A549 (cell line): ENCODE measurements around the gene SELENOO. TPM values are rescaled to one million over a fixed set of nuclear protein-coding genes. Genes with fewer than 3 reads are reported as not detected.
"Not testable (repeated sequence)": the region's sequence is repeated elsewhere in the genome, so short reads cannot be mapped to it uniquely, and the experiment has no call there.

Source experiments
- ATAC-seq, 2 experiments: fragments of 200-7000 bp in 1 of 2; fragments of >200 bp in 1 of 2; cut with Nextera tagmentation in 1 of 2; cut with Tn5 transposase in 1 of 2; 3 replicates each; pipeline versions ENCODE4 v1.8.0 to v1.9.1; 2018 to 2020; ENCODE audit warnings: mild to moderate bottlenecking in 1 of 2, moderate library complexity in 1 of 2
- CTCF ChIA-PET: fragments of 300-600 bp; sonication (Branson Sonifier 250); formaldehyde crosslinking; extraction: SDS; loops from one replicate; lab custom pipeline; 2021; ENCODE audit warnings: antibody characterized with exemption, inconsistent platforms; lab: Yijun Ruan, JAX
- POLR2A ChIA-PET: fragments of 350-600 bp; formaldehyde crosslinking; extraction: SDS; loops from one replicate; lab custom pipeline; 2021; ENCODE audit warnings: antibody characterized with exemption, inconsistent platforms; lab: Yijun Ruan, JAX
- DNase-seq, 2 experiments: peaks; one replicate each; pipeline versions ENCODE4 v3.0.0 to v3.0.0-alpha.2; 2011 to 2016; ENCODE audit warnings: low read depth in 1 of 2, low spot score in 1 of 2
- FAIRE-seq: peaks from 2 replicates; lab custom pipeline; 2011; peaks lifted over from hg19 to GRCh38; lab: Jason Lieb, UNC
- H3K27ac ChIP-seq, 2 experiments: fragments of >200 bp; sonication (Bioruptor Twin); formaldehyde crosslinking; 3 replicates each; pipeline ENCODE4 v1.5.1; 2016 to 2017
- H3K4me1 ChIP-seq: fragments of >200 bp; sonication (Bioruptor Twin); formaldehyde crosslinking; 3 replicates; pipeline ENCODE4 v1.6.1; 2016
- H3K4me2 ChIP-seq: fragments of >200 bp; sonication (Bioruptor Twin); formaldehyde crosslinking; 3 replicates; pipeline ENCODE4 v1.6.1; 2016
- H3K4me3 ChIP-seq: fragments of >200 bp; sonication (Bioruptor Twin); formaldehyde crosslinking; 3 replicates; pipeline ENCODE4 v1.5.1; 2016
- H3K9me3 ChIP-seq: fragments of >200 bp; sonication (Bioruptor Twin); formaldehyde crosslinking; 3 replicates; pipeline ENCODE4 v1.6.1; 2016
- CBX2 ChIP-seq: fragments of 200-600 bp; sonication (generic); IDR thresholded peaks from 2 replicates; pipeline ENCODE4 v1.6.1; 2016; ENCODE audit warnings: low read depth, mild to moderate bottlenecking, borderline replicate concordance
- CBX8 ChIP-seq: fragments of 200-600 bp; sonication (generic); IDR thresholded peaks from 2 replicates; pipeline ENCODE4 v1.6.1; 2016
- CHD2 ChIP-seq: fragments of 150-350 bp; IDR thresholded peaks from 2 replicates; pipeline ENCODE4 v1.6.1; 2014; ENCODE audit warnings: low read length; ENCODE audit not compliant: partially characterized antibody
- EHF ChIP-seq: fragments of 250-450 bp; sonication (Bioruptor Pico); IDR thresholded peaks from 2 replicates; pipeline ENCODE4 v1.5.0; 2020; ENCODE audit warnings: mild to moderate bottlenecking
- EP300 ChIP-seq, 2 experiments: fragments of >200 bp; sonication (Bioruptor Twin); formaldehyde crosslinking; IDR thresholded peaks; 2 replicates in 1 of 2; 3 replicates in 1 of 2; pipeline ENCODE4 v1.6.1; 2016 to 2017
- FOSL2 ChIP-seq, 2 experiments: fragments of 450-650 bp in 1 of 2; fragments of >200 bp in 1 of 2; sonication (Bioruptor Twin) in 1 of 2; formaldehyde crosslinking; IDR thresholded peaks; 2 replicates each; pipeline versions ENCODE4 v1.5.0 to v1.6.1; 2016 to 2020; ENCODE audit warnings: mild to moderate bottlenecking in 1 of 2, moderate library complexity in 1 of 2
- FOXS1 ChIP-seq: fragments of 250-450 bp; sonication (Bioruptor Pico); IDR thresholded peaks from 2 replicates; pipeline ENCODE4 v1.5.0; 2020; ENCODE audit warnings: mild to moderate bottlenecking, moderate library complexity
- GATA3 ChIP-seq: IDR thresholded peaks from 2 replicates; pipeline ENCODE4 v1.6.1; 2012; ENCODE audit warnings: borderline replicate concordance
- HES2 ChIP-seq: fragments of >200 bp; sonication (Bioruptor Twin); formaldehyde crosslinking; IDR thresholded peaks from 2 replicates; pipeline ENCODE4 v1.6.1; 2016
- HOXB13 ChIP-seq: fragments of 250-450 bp; sonication (Bioruptor Pico); IDR thresholded peaks from 2 replicates; pipeline ENCODE4 v1.5.0; 2020; ENCODE audit warnings: low read depth, mild to moderate bottlenecking, moderate library complexity
- KDM1A ChIP-seq: fragments of 200-600 bp; sonication (generic); IDR thresholded peaks from 2 replicates; pipeline ENCODE4 v1.6.1; 2016; ENCODE audit warnings: low read depth, mild to moderate bottlenecking
- KDM5A ChIP-seq: fragments of 200-600 bp; sonication (generic); IDR thresholded peaks from 2 replicates; pipeline ENCODE4 v1.6.1; 2016; ENCODE audit warnings: antibody characterized with exemption, mild to moderate bottlenecking
- RAD21 ChIP-seq, 2 experiments: fragments of >200 bp in 1 of 2; sonication (Bioruptor Twin) in 1 of 2; formaldehyde crosslinking in 1 of 2; IDR thresholded peaks in 1 of 2; conservative IDR thresholded peaks in 1 of 2; 2 replicates in 1 of 2; 3 replicates in 1 of 2; pipeline ENCODE4 v1.6.1; 2012 to 2018; ENCODE audit warnings: inconsistent platforms in 1 of 2
- RARB ChIP-seq: fragments of 250-450 bp; sonication (Bioruptor Pico); IDR thresholded peaks from 2 replicates; pipeline ENCODE4 v1.8.0; 2021; ENCODE audit warnings: mild to moderate bottlenecking, moderate library complexity
- RCOR1 ChIP-seq: fragments of 150-350 bp; IDR thresholded peaks from 2 replicates; pipeline ENCODE4 v1.6.1; 2014; ENCODE audit warnings: antibody characterized with exemption, low read length, low read depth
- RFX5 ChIP-seq: fragments of 450-650 bp; IDR thresholded peaks from 2 replicates; pipeline ENCODE4 v1.7.1; 2014; ENCODE audit warnings: antibody characterized with exemption, mild to moderate bottlenecking, moderate library complexity
- RNF2 ChIP-seq: fragments of 200-600 bp; sonication (generic); IDR thresholded peaks from 2 replicates; pipeline ENCODE4 v1.6.1; 2016; ENCODE audit warnings: low read depth, mild to moderate bottlenecking, antibody characterized with exemption, moderate library complexity, borderline replicate concordance
- SREBF2 ChIP-seq: fragments of 450-650 bp; IDR thresholded peaks from 2 replicates; pipeline ENCODE4 v1.6.1; 2014; ENCODE audit warnings: mild to moderate bottlenecking, moderate library complexity
- ZFP36 ChIP-seq: fragments of 450-650 bp; IDR thresholded peaks from 2 replicates; pipeline ENCODE4 v1.6.1; 2014; ENCODE audit warnings: borderline replicate concordance; ENCODE audit not compliant: partially characterized antibody
- ZSCAN20 ChIP-seq: fragments of 250-450 bp; sonication (Bioruptor Pico); IDR thresholded peaks from 2 replicates; pipeline ENCODE4 v1.8.0; 2022; ENCODE audit warnings: mild to moderate bottlenecking, moderate library complexity
- WGBS: methylation state at CpG from one replicate; pipeline ENCODE4 v1.1.6; 2017; ENCODE audit errors: missing lambda C conversion rate; 5-methylcytosine and 5-hydroxymethylcytosine counted together
- polyA plus RNA-seq, 4 experiments: library from polyadenylated mRNA; depleted of rRNA in 3 of 4; stranded (reverse); fragments of >200 nt; fragmentation: RNase III in 1 of 4; extraction: RNeasy Plus Mini Kit Qiagen cat#74134 plus additional on column Dnase treatment in 1 of 4; gene quantifications; 2 replicates in 3 of 4; 3 replicates in 1 of 4; pipeline ENCODE4 v1.2.3, GENCODE V29; 2011 to 2017
- TF ChIP-seq, protein P1 (sequence below): fragments of >200 bp; sonication (Bioruptor Twin); formaldehyde crosslinking; IDR thresholded peaks from 3 replicates; pipeline ENCODE4 v1.5.1; 2016
- TF ChIP-seq, protein P2 (sequence below): fragments of 250-450 bp; sonication (Bioruptor Pico); IDR thresholded peaks from 2 replicates; pipeline ENCODE4 v1.5.0; 2020; ENCODE audit warnings: low read depth, mild to moderate bottlenecking, moderate library complexity
- TF ChIP-seq, protein P3 (sequence below): IDR thresholded peaks from 2 replicates; pipeline ENCODE4 v1.6.1; 2012

The SELENOO gene
- polyA plus RNA-seq, 2 of the 4 experiments (the other 2 are of a cell fraction), result 7.8 to 14.7 TPM

DNA sequence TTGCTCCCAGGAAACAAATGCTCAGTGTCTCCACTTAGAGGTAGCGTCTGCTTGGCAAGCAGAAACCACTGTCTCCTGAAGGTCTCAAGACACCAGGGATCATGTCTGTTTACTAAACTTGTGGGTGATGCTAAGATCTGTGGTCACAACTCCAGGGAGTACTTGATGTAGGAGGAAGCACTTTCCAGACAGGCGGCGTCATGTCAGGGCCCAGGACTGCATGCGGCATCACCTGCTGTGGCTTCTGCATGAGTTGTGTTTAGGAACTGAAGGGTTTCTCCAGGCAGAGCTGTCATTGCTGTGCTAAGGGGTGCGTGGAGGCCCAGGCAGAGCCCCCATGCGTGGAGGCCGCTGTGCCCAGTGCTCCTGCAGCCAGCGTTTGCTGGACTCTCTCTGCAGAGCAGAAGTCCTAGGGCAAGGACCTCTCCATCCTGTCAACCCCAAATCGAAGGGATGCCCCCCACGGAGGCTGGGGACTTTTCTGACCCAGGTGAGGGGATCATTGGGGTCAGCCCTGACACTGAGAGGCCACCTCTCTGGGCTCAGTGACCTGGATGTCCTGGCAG, 38.3 kb upstream of the SELENOO start:
- H3K4me3 ChIP-seq, result no peak overlapping the region
- no peaks in the 10 kb centered on the region for H3K9me3 ChIP-seq
- POLR2A ChIA-PET, result no interaction called here
- H3K4me1 ChIP-seq, result no peaks in the 10 kb centered on the region
- FAIRE-seq, result no peak
- DNase-seq, result no peak
- TF ChIP-seq HES2 (no peak), RAD21 (conservative IDR thresholded peaks at IDR 0.05 in 1 of 2, IDR thresholded peaks at IDR 0.05 in 1 of 2) (no peak), ZSCAN20 (CRISPR knock-in tag) (no peak)
- TF ChIP-seq, protein P1, sequence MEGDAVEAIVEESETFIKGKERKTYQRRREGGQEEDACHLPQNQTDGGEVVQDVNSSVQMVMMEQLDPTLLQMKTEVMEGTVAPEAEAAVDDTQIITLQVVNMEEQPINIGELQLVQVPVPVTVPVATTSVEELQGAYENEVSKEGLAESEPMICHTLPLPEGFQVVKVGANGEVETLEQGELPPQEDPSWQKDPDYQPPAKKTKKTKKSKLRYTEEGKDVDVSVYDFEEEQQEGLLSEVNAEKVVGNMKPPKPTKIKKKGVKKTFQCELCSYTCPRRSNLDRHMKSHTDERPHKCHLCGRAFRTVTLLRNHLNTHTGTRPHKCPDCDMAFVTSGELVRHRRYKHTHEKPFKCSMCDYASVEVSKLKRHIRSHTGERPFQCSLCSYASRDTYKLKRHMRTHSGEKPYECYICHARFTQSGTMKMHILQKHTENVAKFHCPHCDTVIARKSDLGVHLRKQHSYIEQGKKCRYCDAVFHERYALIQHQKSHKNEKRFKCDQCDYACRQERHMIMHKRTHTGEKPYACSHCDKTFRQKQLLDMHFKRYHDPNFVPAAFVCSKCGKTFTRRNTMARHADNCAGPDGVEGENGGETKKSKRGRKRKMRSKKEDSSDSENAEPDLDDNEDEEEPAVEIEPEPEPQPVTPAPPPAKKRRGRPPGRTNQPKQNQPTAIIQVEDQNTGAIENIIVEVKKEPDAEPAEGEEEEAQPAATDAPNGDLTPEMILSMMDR, result no peak
- no peak overlapping the region for H3K4me2 ChIP-seq
- 90% methylated on average over 4 of the region's 10 CpGs for WGBS
- no peak overlapping the region for H3K27ac ChIP-seq
- CTCF ChIA-PET, result interaction anchor here (3.3 kb wide), 1 partner anchor 13 kb away, joined by 12 read pairs; no protein-coding TSS in a partner anchor
- ATAC-seq, result no peak

DNA sequence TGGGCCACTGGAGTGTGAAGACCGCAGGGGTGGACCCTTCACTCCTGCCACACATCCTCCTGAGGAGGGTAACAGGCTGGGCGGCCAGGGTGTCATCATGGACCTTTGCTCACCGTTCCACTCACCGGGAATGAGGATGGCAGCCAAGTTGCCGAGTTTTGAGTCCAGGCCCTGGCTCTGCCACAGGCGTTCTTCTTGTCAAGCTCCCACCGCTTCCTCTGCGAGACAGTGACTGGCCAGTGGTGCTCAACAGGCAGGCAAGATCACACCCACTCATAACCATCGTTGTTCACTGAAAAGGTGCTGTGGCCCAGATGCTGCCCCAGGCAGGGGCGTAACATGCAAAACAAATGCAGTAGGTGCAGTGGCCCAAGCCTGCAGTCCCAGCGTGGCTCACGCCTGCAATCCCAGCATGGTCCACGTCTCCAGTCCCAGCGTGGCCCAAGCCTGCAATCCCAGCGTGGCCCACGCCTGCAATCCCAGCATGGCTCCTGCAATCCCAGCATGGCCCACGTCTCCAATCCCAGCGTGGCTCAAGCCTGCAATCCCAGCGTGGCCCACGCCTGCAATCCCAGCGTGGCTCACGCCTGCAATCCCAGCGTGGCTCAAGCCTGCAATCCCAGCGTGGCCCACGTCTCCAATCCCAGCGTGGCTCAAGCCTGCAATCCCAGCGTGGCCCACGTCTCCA, 35.2 kb upstream of the SELENOO start:
- H3K27ac ChIP-seq, result no peak overlapping the region
- TF ChIP-seq KDM1A (no peak), RNF2 (no peak), CHD2 (no peak), KDM5A (no peak), ZFP36 (no peak), EP300 (IDR thresholded peaks at IDR 0.05) (no peak), EHF (CRISPR knock-in tag) (no peak), RAD21 (conservative IDR thresholded peaks at IDR 0.05 in 1 of 2, IDR thresholded peaks at IDR 0.05 in 1 of 2) (no peak), GATA3 (no peak), FOXS1 (CRISPR knock-in tag) (no peak), RARB (CRISPR knock-in tag) (no peak), RCOR1 (no peak), CBX2 (no peak)
- TF ChIP-seq, protein P2, sequence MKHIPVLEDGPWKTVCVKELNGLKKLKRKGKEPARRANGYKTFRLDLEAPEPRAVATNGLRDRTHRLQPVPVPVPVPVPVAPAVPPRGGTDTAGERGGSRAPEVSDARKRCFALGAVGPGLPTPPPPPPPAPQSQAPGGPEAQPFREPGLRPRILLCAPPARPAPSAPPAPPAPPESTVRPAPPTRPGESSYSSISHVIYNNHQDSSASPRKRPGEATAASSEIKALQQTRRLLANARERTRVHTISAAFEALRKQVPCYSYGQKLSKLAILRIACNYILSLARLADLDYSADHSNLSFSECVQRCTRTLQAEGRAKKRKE (CRISPR knock-in tag), result no peak
- DNase-seq (no peak), FAIRE-seq (no peak), ATAC-seq (no peak)
- H3K4me2 ChIP-seq, result no peak overlapping the region
- no peaks in the 10 kb centered on the region for H3K9me3 ChIP-seq
- ChIA-PET POLR2A (no interaction called here), CTCF (interaction anchor here (0.9 to 3.3 kb wide), 2 partner anchors 16 to 25 kb away, joined by 3 to 12 read pairs; no protein-coding TSS in a partner anchor)
- WGBS, result 81% methylated on average over 15 of the region's 28 CpGs
- no peaks in the 10 kb centered on the region for H3K4me1 ChIP-seq
- no peak overlapping the region for H3K4me3 ChIP-seq

DNA sequence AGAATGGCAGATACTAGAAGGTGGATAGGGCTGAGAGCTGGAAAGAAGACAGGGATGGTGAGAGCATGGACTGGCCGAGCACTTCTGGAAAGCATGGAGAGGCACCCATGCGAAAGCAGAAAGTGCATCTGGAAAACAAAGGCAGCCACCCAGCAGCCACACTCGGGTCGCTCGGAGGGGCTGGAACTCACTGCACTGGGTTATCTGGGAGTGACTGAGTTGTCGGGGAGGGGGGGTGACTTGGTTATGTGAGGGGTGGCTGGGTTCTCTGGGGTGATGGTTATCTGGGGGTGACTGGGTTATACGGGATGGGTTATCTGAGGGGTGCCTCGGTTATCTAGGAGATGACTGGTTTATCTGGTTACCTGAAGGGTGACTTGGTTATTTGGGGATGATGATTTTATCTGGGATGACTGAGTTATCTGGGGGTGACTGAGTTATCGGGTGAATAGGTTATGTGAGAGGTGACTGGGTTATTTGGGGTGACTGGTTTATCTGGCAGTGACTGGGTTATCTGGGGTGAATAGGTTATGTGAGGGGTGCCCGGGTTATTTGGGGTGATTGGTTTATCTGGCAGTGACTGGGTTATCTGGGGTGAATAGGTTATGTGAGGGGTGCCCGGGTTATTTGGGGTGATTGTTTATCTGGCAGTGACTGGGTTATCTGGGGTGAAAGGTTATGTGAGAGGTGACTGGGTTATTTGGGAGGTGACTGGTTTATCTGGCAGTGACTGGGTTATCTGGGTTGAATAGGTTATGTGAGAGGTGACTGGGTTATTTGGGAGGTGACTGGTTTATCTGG, 32.9 kb upstream of the SELENOO start:
- CTCF ChIA-PET, result interaction anchor here (1.2 kb wide), 1 partner anchor 39 kb away, joined by 4 read pairs; no protein-coding TSS in a partner anchor
- POLR2A ChIA-PET, result no interaction called here
- Histone ChIP-seq H3K9me3 (no peaks in the 10 kb centered on the region), H3K4me1 (peaks cover 7% of the 10 kb centered on the region; the same call in 1 of the 3 replicates), H3K4me3 (no peak overlapping the region), H3K27ac (no peak overlapping the region), H3K4me2 (no peak overlapping the region)
- 61% methylated on average over 10 of the region's 11 CpGs for WGBS
- DNase-seq, result no peak
- ATAC-seq, result no peak
- no peak for FAIRE-seq
- TF ChIP-seq, protein P2 (CRISPR knock-in tag), result no peak
- TF ChIP-seq CBX8 (no peak), FOSL2 (IDR thresholded peaks at IDR 0.05) (no peak), FOSL2 (CRISPR knock-in tag; IDR thresholded peaks at IDR 0.05) (no peak), HOXB13 (no peak), RFX5 (no peak), SREBF2 (no peak), RARB (CRISPR knock-in tag) (no peak)
- TF ChIP-seq, protein P3, sequence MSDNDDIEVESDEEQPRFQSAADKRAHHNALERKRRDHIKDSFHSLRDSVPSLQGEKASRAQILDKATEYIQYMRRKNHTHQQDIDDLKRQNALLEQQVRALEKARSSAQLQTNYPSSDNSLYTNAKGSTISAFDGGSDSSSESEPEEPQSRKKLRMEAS, result no peak

GRCh38 chr22:50168490-50169180, 32.2 kb upstream of the SELENOO start:
- 92% methylated on average over 5 of the region's 5 CpGs for WGBS
- H3K27ac ChIP-seq, result peak overlapping the region in 1 of 2 experiments; percentile 97; a peak in 2 of 6 replicates
- H3K4me2 ChIP-seq, ATAC-seq, DNase-seq, CTCF ChIA-PET, H3K9me3 ChIP-seq, POLR2A ChIA-PET, H3K4me3 ChIP-seq, H3K4me1 ChIP-seq, FAIRE-seq: not testable (repeated sequence)
